IMR-90 (cell line): Measurements from ENCODE around the gene KAT2B. TPM values are rescaled to one million over a fixed set of nuclear protein-coding genes. Genes with fewer than 3 reads are reported as not detected.
"Not testable (repeated sequence)": the region's sequence is repeated elsewhere in the genome, so short reads cannot be mapped to it uniquely, and the experiment has no call there.

ENCODE experiments used
- ATAC-seq: fragments of 200-7000 bp; cut with Tn5 transposase; 2 replicates; pipeline ENCODE4 v1.9.1; 2020; ENCODE audit warnings: low read depth, mild to moderate bottlenecking, moderate library complexity
- BruUV-seq: library from RNA; stranded (reverse); fragments of 400-500 nt; replicated peaks from 2 replicates; lab custom pipeline; 2021; lab: Mats Ljungman, UMichigan
- CTCF ChIA-PET: fragments of 300-600 bp; formaldehyde crosslinking; extraction: SDS; loops from one replicate; lab custom pipeline; 2021; ENCODE audit warnings: antibody characterized with exemption; lab: Yijun Ruan, JAX
- POLR2A ChIA-PET: fragments of 300-600 bp; sonication (Branson Sonifier 250); formaldehyde crosslinking; loops from one replicate; lab custom pipeline; 2022; ENCODE audit warnings: antibody characterized with exemption; ENCODE audit not compliant: unreplicated experiment; lab: Charles Lee
- DNase-seq: peaks from one replicate; pipeline ENCODE4 v3.0.0; 2013
- H2AFZ ChIP-seq: replicated peaks from 2 replicates; pipeline ENCODE3; 2013; ENCODE audit warnings: low read length, mild to moderate bottlenecking; ENCODE audit not compliant: poor library complexity
- H2AK5ac ChIP-seq: 2 replicates; pipeline ENCODE4 v1.6.1; 2013; ENCODE audit warnings: low read depth, low read length, inconsistent platforms
- H2AK9ac ChIP-seq: replicated peaks from 2 replicates; pipeline ENCODE3; 2013; ENCODE audit warnings: mild to moderate bottlenecking, low read depth, low read length, moderate library complexity; ENCODE audit not compliant: poor library complexity
- H2BK120ac ChIP-seq: 2 replicates; pipeline ENCODE4 v1.6.1; 2013; ENCODE audit warnings: low read depth, low read length, inconsistent platforms
- H2BK15ac ChIP-seq: 3 replicates; pipeline ENCODE4 v1.6.1; 2013; ENCODE audit warnings: low read depth, low read length, inconsistent platforms
- H2BK20ac ChIP-seq: 2 replicates; pipeline ENCODE4 v1.6.1; 2013; ENCODE audit warnings: low read depth, mild to moderate bottlenecking, inconsistent platforms, low read length, moderate library complexity
- H2BK5ac ChIP-seq: 2 replicates; pipeline ENCODE4 v1.6.1; 2013; ENCODE audit warnings: mild to moderate bottlenecking, low read depth, low read length, inconsistent platforms; ENCODE audit not compliant: poor library complexity, severe bottlenecking
- H3K14ac ChIP-seq: replicated peaks from 2 replicates; pipeline ENCODE4 v1.6.1; 2013; ENCODE audit warnings: low read depth, low read length, inconsistent platforms
- H3K18ac ChIP-seq: 2 replicates; pipeline ENCODE4 v1.6.1; 2013; ENCODE audit warnings: low read depth, low read length, control low read depth
- H3K23ac ChIP-seq: 2 replicates; pipeline ENCODE4 v1.6.1; 2013; ENCODE audit warnings: low read depth, low read length, inconsistent platforms
- H3K27ac ChIP-seq: 2 replicates; pipeline ENCODE4 v1.5.1; 2013; ENCODE audit warnings: mild to moderate bottlenecking, control low read depth, low read length; ENCODE audit not compliant: insufficient read depth
- H3K27me3 ChIP-seq: 2 replicates; pipeline ENCODE4 v1.6.1; 2013; ENCODE audit warnings: low read length; ENCODE audit not compliant: control insufficient read depth, insufficient read depth
- H3K36me3 ChIP-seq: 2 replicates; pipeline ENCODE4 v1.6.1; 2013; ENCODE audit warnings: low read length, mixed read lengths; ENCODE audit not compliant: control insufficient read depth, insufficient read depth
- H3K4ac ChIP-seq: 2 replicates; pipeline ENCODE4 v1.6.1; 2013; ENCODE audit warnings: low read depth, low read length, inconsistent platforms
- H3K4me1 ChIP-seq: 2 replicates; pipeline ENCODE4 v1.6.1; 2013; ENCODE audit warnings: low read length, mixed read lengths; ENCODE audit not compliant: control insufficient read depth, insufficient read depth
- H3K4me2 ChIP-seq: 2 replicates; pipeline ENCODE4 v1.6.1; 2013; ENCODE audit warnings: low read depth, mild to moderate bottlenecking, control low read depth, low read length, moderate library complexity
- H3K4me3 ChIP-seq: 2 replicates; pipeline ENCODE4 v1.5.1; 2013; ENCODE audit warnings: low read depth, mild to moderate bottlenecking, control low read depth, low read length, moderate library complexity; ENCODE audit not compliant: insufficient read depth
- H3K56ac ChIP-seq: 2 replicates; pipeline ENCODE4 v1.6.1; 2013; ENCODE audit warnings: low read length, inconsistent platforms; ENCODE audit not compliant: insufficient read depth; ENCODE audit errors: extremely low read depth
- H3K79me1 ChIP-seq, 2 experiments: 2 replicates each; pipeline ENCODE4 v1.6.1; 2013; ENCODE audit warnings: low read length in 2 of 2, inconsistent platforms in 1 of 2, low read depth in 1 of 2
- H3K9ac ChIP-seq: 2 replicates; pipeline ENCODE4 v1.6.1; 2013; ENCODE audit warnings: low read depth, low read length, control low read depth
- H3K9me1 ChIP-seq: 2 replicates; pipeline ENCODE4 v1.6.1; 2013; ENCODE audit warnings: low read length, inconsistent platforms; ENCODE audit not compliant: insufficient read depth
- H3K9me3 ChIP-seq: 2 replicates; pipeline ENCODE4 v1.6.1; 2013; ENCODE audit warnings: low read length; ENCODE audit not compliant: control insufficient read depth, insufficient read depth
- H4K20me1 ChIP-seq: 2 replicates; pipeline ENCODE4 v1.6.1; 2013; ENCODE audit warnings: low read length, inconsistent platforms; ENCODE audit not compliant: insufficient read depth
- H4K5ac ChIP-seq: 2 replicates; pipeline ENCODE4 v1.6.1; 2013; ENCODE audit warnings: mild to moderate bottlenecking, low read depth, low read length, control low read depth
- H4K8ac ChIP-seq, 2 experiments: 2 replicates each; pipeline ENCODE4 v1.6.1; 2013; ENCODE audit warnings: low read depth in 2 of 2, low read length in 2 of 2, control low read depth in 1 of 2, inconsistent platforms in 1 of 2
- H4K91ac ChIP-seq: 2 replicates; pipeline ENCODE4 v1.6.1; 2013; ENCODE audit warnings: low read depth, low read length, inconsistent platforms; ENCODE audit not compliant: insufficient read depth
- BHLHE40 ChIP-seq: fragments of 150-350 bp; IDR thresholded peaks from 2 replicates; pipeline ENCODE4 v1.6.1; 2016; ENCODE audit warnings: mild to moderate bottlenecking, low read depth, low read length
- CEBPB ChIP-seq: IDR thresholded peaks from 2 replicates; pipeline ENCODE4 v1.6.1; 2012; ENCODE audit warnings: low read depth, low read length, improper control_type of control experiment
- FOS ChIP-seq: fragments of 150-350 bp; IDR thresholded peaks from 2 replicates; pipeline ENCODE4 v1.6.1; 2016; ENCODE audit warnings: low read depth, low read length
- NFE2L2 ChIP-seq: fragments of 150-350 bp; IDR thresholded peaks from 2 replicates; pipeline ENCODE4 v1.6.1; 2016; ENCODE audit warnings: low read depth, mild to moderate bottlenecking, low read length
- RAD21 ChIP-seq: IDR thresholded peaks from 2 replicates; pipeline ENCODE4 v1.6.1; 2012; ENCODE audit warnings: low read length, improper control_type of control experiment
- WGBS, 2 experiments: methylation state at CpG; one replicate each; pipeline versions ENCODE4 v1.1.5 to v1.1.7; 2013; ENCODE audit warnings: missing lambda C conversion rate in 2 of 2; ENCODE audit not compliant: insufficient read length in 1 of 2; ENCODE audit errors: extremely low coverage in 2 of 2; 5-methylcytosine and 5-hydroxymethylcytosine counted together
- dilution Hi-C: fragments of 300-500 bp; cut with HindIII; formaldehyde crosslinking; loops from one replicate; pipeline ENCODE4 v1.14.3; 2018; ENCODE audit warnings: low sequenced_read_pairs; ENCODE audit not compliant: unreplicated experiment
- in situ Hi-C: fragments of 300-500 bp; cut with MboI; formaldehyde crosslinking; loops from 3 replicates; pipeline ENCODE4 v1.14.3; 2019; ENCODE audit warnings: low sequenced_read_pairs, inconsistent platforms, mixed read lengths
- intact Hi-C: fragments of 100-400 bp; cut with micrococcal nuclease; formaldehyde crosslinking; loops from 2 replicates; pipeline ENCODE4 v1.10.0; 2022
- polyA plus RNA-seq, 3 experiments: library from polyadenylated mRNA; depleted of rRNA; stranded (reverse); fragments of >200 nt; gene quantifications; 2 replicates each; pipeline ENCODE4 v1.2.3, GENCODE V29; 2012; ENCODE audit warnings: low replicate concordance in 1 of 3
- total RNA-seq: library from RNA; depleted of rRNA; stranded (reverse); fragments of >200 nt; gene quantifications from 2 replicates; pipeline ENCODE4 v1.2.3, GENCODE V29; 2012

The KAT2B gene
- total and polyA plus RNA-seq, 2 of the 4 experiments (the other 2 are of a cell fraction): 2.0 to 2.2 TPM

- intact Hi-C loops: no loop called here
- ChIA-PET POLR2A (no interaction called here), CTCF (no interaction called here)
- Histone ChIP-seq H2BK120ac (no peak overlapping the region), H3K9me1 (no peaks in the 10 kb centered on the region; the same call in 1 of the 2 replicates), H4K8ac (no peak overlapping the region), H2BK20ac (no peak overlapping the region), H2AFZ (no peak overlapping the region), H2AK5ac (no peak overlapping the region), H3K9ac (no peak overlapping the region), H2BK5ac (no peak overlapping the region), H3K4me1 (no peaks in the 10 kb centered on the region), H2BK15ac (no peak overlapping the region), H4K91ac (no peak overlapping the region), H3K4me3 (no peak overlapping the region), H3K36me3 (no peaks in the 10 kb centered on the region), H3K27ac (no peak overlapping the region), H3K23ac (no peak overlapping the region), H3K18ac (no peak overlapping the region), H4K20me1 (no peaks in the 10 kb centered on the region), H3K27me3 (no peaks in the 10 kb centered on the region), H3K9me3 (no peaks in the 10 kb centered on the region), H4K5ac (no peak overlapping the region), H3K4me2 (no peak overlapping the region), H3K79me1 (no peaks in the 10 kb centered on the region), H3K4ac (no peak overlapping the region), H2AK9ac (no peak overlapping the region), H3K56ac (no peak overlapping the region), H3K14ac (no peak overlapping the region)
- no peak for DNase-seq
- BruUV-seq: no TSS peak
- ATAC-seq: no peak
- in situ Hi-C loops: no loop called here
- no CpG with 5 or more reads among the region's 1 CpG for WGBS, 2 experiments
- dilution Hi-C loops: no loop called here
- no peak for TF ChIP-seq RAD21
- no peak for TF ChIP-seq FOS
- no peak for TF ChIP-seq CEBPB
- no peak for TF ChIP-seq BHLHE40
- TF ChIP-seq NFE2L2: no peak
Measured at GRCh38 chr3:20015525-20015924, 24.7 kb upstream of the KAT2B start.

- H3K36me3 ChIP-seq, H3K4me3 ChIP-seq, BruUV-seq, H2AK5ac ChIP-seq, H3K27ac ChIP-seq, H3K9me3 ChIP-seq, H4K8ac ChIP-seq, intact Hi-C loops, H2BK20ac ChIP-seq, H3K27me3 ChIP-seq, H2BK5ac ChIP-seq, H3K9me1 ChIP-seq, POLR2A ChIA-PET, H3K4me1 ChIP-seq, dilution Hi-C loops, H4K91ac ChIP-seq, H4K5ac ChIP-seq, in situ Hi-C loops, ATAC-seq, H2AFZ ChIP-seq, H2BK15ac ChIP-seq, H3K14ac ChIP-seq, H2AK9ac ChIP-seq, H3K18ac ChIP-seq, CTCF ChIA-PET, H3K79me1 ChIP-seq, H4K20me1 ChIP-seq, H3K9ac ChIP-seq, H2BK120ac ChIP-seq, DNase-seq, H3K4me2 ChIP-seq, H3K23ac ChIP-seq, H3K4ac ChIP-seq, H3K56ac ChIP-seq: not testable (repeated sequence)
- WGBS, 2 experiments: no CpG with 5 or more reads among the region's 3 CpGs
Measured at GRCh38 chr3:20016076-20016475, 24.2 kb upstream of the KAT2B start.
